GM13977 (cell line): ENCODE measurements around the gene SVIP.
A peak's percentile ranks its signal among the peaks of the same experiment; 100 is the strongest.

Source experiments
- DNase-seq: peaks from one replicate; pipeline ENCODE4 v3.0.0; 2012; ENCODE audit warnings: low spot score
- in situ Hi-C: fragments of 300-500 bp; cut with MboI; formaldehyde crosslinking; loops from one replicate; pipeline ENCODE4 v1.12.0; 2022; ENCODE audit warnings: low sequenced_read_pairs, low pct_unique_long_range_greater_than_20kb, mixed read lengths, inconsistent platforms; ENCODE audit not compliant: unreplicated experiment
- TF ChIP-seq, protein P1 (sequence below): IDR thresholded peaks from 2 replicates; pipeline ENCODE4 v1.5.1; 2012; ENCODE audit warnings: mild to moderate bottlenecking, control low read depth; ENCODE audit not compliant: insufficient read depth; ENCODE audit errors: extremely low read depth, missing control alignments

The SVIP gene

DNA sequence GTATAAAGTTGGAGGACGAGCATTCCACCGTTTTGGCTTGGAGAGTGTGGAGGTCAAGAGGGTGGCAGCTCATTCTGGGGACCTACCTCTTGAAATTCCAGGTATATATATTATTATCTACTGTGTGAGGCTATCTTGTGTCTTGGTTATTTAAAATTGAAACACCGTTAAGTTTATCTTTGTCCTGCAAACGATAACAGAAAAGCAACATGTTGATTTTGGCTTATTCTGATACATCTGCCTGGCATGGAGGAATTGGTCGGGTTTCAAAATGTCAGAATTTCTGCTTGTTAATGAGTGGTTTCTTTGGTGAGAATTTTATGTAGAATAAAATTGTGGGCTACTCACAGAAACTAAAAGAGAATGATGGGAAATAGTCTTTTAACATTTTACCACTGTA is 54.4 kb downstream of the SVIP start:
- no peak for DNase-seq
- TF ChIP-seq, protein P1, sequence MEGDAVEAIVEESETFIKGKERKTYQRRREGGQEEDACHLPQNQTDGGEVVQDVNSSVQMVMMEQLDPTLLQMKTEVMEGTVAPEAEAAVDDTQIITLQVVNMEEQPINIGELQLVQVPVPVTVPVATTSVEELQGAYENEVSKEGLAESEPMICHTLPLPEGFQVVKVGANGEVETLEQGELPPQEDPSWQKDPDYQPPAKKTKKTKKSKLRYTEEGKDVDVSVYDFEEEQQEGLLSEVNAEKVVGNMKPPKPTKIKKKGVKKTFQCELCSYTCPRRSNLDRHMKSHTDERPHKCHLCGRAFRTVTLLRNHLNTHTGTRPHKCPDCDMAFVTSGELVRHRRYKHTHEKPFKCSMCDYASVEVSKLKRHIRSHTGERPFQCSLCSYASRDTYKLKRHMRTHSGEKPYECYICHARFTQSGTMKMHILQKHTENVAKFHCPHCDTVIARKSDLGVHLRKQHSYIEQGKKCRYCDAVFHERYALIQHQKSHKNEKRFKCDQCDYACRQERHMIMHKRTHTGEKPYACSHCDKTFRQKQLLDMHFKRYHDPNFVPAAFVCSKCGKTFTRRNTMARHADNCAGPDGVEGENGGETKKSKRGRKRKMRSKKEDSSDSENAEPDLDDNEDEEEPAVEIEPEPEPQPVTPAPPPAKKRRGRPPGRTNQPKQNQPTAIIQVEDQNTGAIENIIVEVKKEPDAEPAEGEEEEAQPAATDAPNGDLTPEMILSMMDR: no peak
- in situ Hi-C loops: loop anchor here (25.0 kb wide), 1 partner anchor 438 kb away; the partner anchor contains the start of gene SLC17A6

GRCh38 chr11:22774716-22775115 is 54.9 kb downstream of the SVIP start:
- TF ChIP-seq, protein P1: no peak
- DNase-seq: peak; percentile 18
- in situ Hi-C loops: loop anchor here (25.0 kb wide), 1 partner anchor 437 kb away; the partner anchor contains the start of gene SLC17A6

- in situ Hi-C loops: no loop called here
- TF ChIP-seq, protein P1: no peak
- DNase-seq: no peak
These were observed 60.5 kb downstream of the SVIP start for GRCh38 chr11:22769081-22769480.
